ENCODE measurements around the gene FGFBP1. TPM values are rescaled to one million over a fixed set of nuclear protein-coding genes. Genes with fewer than 3 reads are reported as not detected.

FGFBP1 gene
- total RNA-seq, 1 donor from 2014 or later, result 10.6 TPM

- DNase-seq (ENCODE audit: low spot score), result peak; percentile 28
Measured at GRCh38 chr4:15912961-15913630, 25.4 kb downstream of the FGFBP1 start.

GRCh38 chr4:15912236-15912635 is 26.3 kb downstream of the FGFBP1 start:
- peak; percentile 14 for DNase-seq (ENCODE audit: low spot score)

- peak; percentile 70 for DNase-seq (ENCODE audit: low spot score)
Measured at GRCh38 chr4:15910155-15910940, 28.2 kb downstream of the FGFBP1 start.

GRCh38 chr4:15907430-15907829 is 31.1 kb downstream of the FGFBP1 start:
- DNase-seq (ENCODE audit: low spot score), result peak; percentile 45

GRCh38 chr4:15906020-15906443 is 32.5 kb downstream of the FGFBP1 start:
- DNase-seq (ENCODE audit: low spot score), result peak; percentile 43

GRCh38 chr4:15902746-15903145 is 35.8 kb downstream of the FGFBP1 start:
- DNase-seq (ENCODE audit: low spot score), result no peak

GRCh38 chr4:15901998-15902397 is 36.5 kb downstream of the FGFBP1 start:
- no peak for DNase-seq (ENCODE audit: low spot score)

GRCh38 chr4:15901007-15901406 is 37.5 kb downstream of the FGFBP1 start:
- no peak for DNase-seq (ENCODE audit: low spot score)

GRCh38 chr4:15899511-15899910 is 39.0 kb downstream of the FGFBP1 start:
- DNase-seq (ENCODE audit: low spot score), result no peak

- DNase-seq (ENCODE audit: low spot score), result no peak
Measured at GRCh38 chr4:15898902-15899301, 39.6 kb downstream of the FGFBP1 start.

GRCh38 chr4:15897577-15897976 is 41.0 kb downstream of the FGFBP1 start:
- no peak for DNase-seq (ENCODE audit: low spot score)

GRCh38 chr4:15894921-15895916 is 43.3 kb downstream of the FGFBP1 start:
- DNase-seq (ENCODE audit: low spot score), result no peak

GRCh38 chr4:15894393-15894792 is 44.1 kb downstream of the FGFBP1 start:
- no peak for DNase-seq (ENCODE audit: low spot score)

- DNase-seq (ENCODE audit: low spot score), result peak; percentile 56
Measured at GRCh38 chr4:15893962-15894361, 44.6 kb downstream of the FGFBP1 start.

GRCh38 chr4:15891312-15891711 is 47.2 kb downstream of the FGFBP1 start:
- DNase-seq (ENCODE audit: low spot score), result no peak

GRCh38 chr4:15890246-15890829 is 48.2 kb downstream of the FGFBP1 start:
- no peak for DNase-seq (ENCODE audit: low spot score)

- no peak for DNase-seq (ENCODE audit: low spot score)
Measured at GRCh38 chr4:15888515-15888914, 50.0 kb downstream of the FGFBP1 start.

All from umbilical cord (tissue), 2 donors.